IPS DF 4.7 (cell line): Measurements from ENCODE around the gene SLC25A26.
"Not testable (repeated sequence)": the region's sequence is repeated elsewhere in the genome, so short reads cannot be mapped to it uniquely, and the experiment has no call there.

ENCODE experiments used
- DNase-seq: peaks from one replicate; pipeline ENCODE4 v3.0.0-alpha.2; 2013; ENCODE audit warnings: low spot score; ENCODE audit errors: extremely low read depth

SLC25A26 gene

GRCh38 chr3:66406831-66407610 lies 186.2 kb downstream of the SLC25A26 start:
- no peak for DNase-seq

DNA sequence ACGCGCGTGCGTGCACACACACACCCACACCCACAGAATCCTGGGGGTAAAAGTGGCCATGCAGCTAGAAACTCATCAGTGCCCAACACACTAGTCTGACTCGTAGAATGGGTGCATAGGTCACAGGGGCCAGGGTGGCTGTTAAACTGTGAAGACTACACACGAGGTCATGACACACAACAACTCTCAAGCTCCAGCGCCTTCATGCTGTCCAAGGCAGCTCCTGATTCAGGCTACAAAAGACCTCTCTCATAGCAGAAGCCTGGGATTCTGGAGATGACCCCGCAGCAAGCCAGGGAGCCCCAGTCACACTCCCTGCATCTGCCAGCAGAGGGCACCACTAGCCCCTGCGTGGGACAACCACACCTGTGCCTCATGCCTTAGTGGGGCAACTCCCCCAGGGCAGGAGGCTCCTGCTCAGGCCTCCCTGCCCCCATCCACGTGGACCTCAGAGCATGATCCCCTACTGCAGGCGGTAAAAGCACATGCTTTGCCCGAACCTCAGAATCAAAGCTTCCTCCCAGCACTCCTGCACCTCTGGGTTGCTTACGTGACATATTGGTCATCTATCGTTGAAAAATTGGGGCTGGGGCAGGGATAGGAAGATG lies 186.9 kb downstream of the SLC25A26 start:
- peak; percentile 16 for DNase-seq

DNA sequence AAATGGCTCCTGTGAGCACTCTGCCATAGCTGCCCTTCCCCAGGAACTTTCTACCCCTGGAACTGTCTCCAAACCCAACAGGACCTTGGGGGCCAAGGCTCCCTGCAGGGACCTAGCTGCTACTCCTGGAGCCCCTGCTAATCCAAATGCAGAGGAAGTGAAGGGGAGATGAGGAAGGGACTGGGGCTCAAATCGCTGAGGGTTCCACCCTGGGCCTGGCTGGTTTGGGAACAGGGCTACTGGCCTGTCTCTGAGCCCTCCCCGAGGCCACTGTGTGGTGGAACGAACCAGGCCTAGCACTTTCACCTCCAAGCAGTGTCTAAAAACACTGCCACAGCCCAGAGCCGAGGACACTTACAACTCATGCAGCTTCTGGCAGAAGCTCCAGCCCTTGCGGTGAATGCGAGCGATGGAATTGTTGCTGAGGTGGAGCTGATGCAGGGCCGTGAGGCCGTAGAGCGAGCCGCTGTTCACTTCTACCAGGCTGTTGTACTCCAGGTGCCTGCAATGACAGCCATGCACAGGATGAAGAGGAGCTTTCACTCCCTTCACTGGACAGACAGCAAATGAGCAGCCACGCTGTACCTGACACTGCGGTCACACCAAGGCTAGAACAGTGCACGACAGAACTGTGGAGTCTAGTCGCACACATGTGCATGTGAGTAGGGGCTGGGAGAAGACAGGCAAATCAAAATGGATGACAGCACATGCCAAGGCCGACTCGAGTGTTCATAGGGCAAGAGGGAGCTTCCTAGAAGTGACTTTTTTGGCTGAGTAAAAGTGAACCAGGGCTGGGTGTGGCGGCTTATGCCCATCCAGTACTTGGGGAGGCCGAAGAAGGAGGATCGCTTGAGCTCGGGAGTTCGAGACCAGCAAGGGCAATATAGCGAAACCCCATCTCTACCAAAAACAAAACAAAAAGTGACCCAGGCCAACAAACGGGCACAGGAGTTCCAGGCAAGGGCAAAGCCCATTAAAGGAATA lies 189.3 kb downstream of the SLC25A26 start:
- no peak for DNase-seq

DNA sequence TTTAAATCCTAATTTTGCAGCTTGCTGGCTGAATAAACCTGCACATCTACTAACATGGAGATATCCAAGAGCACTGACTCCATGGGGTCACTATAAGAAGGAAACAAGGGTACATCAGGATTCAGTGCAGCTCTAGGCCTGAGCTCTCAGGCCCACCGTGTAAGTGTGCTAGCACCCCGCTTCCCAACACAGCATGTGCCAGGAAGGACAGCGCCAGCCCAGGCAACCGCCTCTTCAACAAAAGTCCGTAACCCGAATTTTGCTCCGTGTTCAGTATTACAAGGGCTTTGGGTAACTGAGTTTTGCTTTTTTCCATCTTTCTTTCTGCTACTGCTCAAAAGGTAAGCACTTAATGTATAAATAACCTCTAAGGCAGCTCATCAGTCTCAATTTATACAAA lies 190.2 kb downstream of the SLC25A26 start:
- no peak for DNase-seq

- no peak for DNase-seq
Measured at GRCh38 chr3:66411474-66411873, 190.7 kb downstream of the SLC25A26 start.

- DNase-seq = no peak
Measured at GRCh38 chr3:66411961-66412887, 191.4 kb downstream of the SLC25A26 start.

GRCh38 chr3:66413151-66413751 lies 192.4 kb downstream of the SLC25A26 start:
- DNase-seq = no peak

DNA sequence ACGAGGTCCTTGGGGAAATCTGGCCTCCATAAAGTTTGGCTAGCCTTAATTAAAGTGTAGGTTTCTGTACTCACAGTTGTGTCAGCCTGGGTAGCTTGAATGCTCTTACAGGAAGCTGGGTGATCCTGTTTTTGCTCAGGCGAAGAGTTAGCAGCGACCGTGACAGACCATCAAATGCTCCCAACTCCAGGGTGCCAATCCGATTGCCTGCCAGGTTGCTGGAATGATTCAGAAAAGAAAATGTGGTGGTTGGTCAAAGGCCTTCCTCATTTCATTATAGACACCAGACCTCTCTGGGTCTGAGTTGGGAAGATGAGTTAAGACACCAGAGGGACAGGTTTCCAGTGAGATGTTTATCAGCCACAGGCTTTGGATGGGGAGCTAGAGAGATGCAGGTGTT lies 194.0 kb downstream of the SLC25A26 start:
- no peak for DNase-seq

GRCh38 chr3:66415867-66416428 lies 195.1 kb downstream of the SLC25A26 start:
- no peak for DNase-seq

DNA sequence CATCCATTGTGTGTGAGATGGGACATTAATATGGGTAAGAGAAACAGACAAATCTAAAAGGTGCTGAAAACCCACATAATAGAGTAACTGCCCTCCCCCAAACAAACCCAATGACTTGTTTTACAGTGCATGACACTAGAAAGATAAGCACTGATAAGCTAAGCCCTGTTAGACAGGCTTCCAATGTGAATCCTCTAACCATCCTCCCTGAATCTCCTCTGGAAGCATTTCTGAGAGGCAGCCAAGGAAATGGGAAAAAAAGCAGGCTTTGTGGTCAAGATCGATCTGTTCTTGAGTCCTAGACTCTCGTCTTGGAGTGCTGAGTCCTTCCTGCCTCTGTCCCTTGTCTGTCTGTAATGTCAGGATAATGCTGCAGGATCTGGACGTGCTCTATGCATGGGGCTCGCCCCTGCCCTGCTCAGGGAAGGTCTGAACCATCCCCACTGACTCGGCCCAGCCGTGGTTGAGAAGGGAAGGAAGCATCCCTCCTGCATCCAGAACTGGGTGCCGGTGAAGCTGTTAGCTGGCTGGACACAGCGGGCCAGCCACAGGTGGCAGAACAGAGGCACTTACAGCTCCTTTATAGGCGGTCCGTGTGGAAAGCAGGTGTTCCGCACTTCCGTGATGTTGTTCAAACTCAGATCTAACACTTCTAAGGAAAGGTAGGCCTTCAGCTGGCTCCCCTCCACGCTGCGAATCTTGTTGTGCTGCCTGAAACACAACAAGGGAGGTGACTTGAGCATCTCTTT lies 195.9 kb downstream of the SLC25A26 start:
- no peak for DNase-seq

DNA sequence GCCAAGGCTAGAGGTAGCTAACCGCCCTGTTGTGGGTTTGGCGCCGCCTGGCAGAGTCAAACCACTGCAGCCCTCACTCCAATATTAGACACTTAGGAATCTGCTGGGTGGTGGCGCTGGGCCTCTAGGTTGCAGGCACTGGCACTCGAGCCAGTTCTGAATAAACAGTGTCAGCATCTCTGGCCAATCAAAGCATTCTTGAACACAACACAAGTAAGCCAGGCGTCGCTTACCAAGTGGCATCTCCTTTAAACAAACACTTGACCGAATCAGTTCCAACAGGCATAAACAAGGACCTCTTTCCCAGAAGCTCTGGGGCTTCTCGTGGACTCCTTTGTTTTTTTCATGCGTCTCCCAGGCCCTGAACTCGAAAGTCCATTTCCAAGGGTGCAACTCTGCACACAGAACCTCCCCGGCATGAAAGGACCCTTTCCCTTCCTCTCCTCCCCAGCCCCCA lies 197.7 kb downstream of the SLC25A26 start:
- DNase-seq = no peak

DNA sequence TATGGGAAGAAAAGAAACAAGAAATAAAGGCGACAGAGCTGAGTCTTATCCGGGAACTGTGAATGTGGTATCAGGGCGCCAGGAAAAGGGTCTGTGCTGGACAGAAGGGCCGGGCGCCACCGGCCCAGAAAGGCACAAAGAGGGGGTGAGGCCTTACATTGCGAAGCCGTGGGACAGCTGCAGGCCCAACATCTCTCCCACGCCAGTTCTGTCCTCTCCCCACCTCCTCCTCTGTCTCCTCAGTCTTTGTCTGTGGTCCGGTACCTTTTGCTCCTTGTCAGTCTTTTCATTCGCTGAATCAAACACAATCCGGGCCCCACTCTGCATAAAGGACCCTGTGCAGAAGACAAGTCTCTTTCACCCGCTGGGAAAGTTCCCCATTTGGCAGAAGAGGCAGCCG lies 198.2 kb downstream of the SLC25A26 start:
- no peak for DNase-seq

GRCh38 chr3:66421144-66421543 lies 200.3 kb downstream of the SLC25A26 start:
- DNase-seq = not testable (repeated sequence)

DNA sequence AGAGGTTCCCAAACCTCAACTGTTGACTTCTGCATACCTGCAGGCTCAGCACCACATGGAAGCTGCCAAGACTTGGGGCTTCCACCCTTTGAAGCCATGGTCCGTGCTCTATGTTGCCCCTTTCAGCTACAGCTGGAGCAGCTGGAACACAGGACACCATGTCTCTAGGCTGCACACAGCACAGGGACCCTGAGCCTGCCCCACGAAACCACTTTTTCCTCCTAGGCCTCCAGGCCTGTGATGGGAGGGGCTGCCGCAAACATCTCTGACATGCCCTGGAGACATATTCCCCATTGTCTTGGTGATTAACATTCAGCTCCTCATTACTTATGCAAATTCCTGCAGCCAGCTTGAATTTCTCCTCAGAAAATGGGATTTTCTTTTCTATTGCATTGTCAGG lies 201.1 kb downstream of the SLC25A26 start:
- DNase-seq = not testable (repeated sequence)

DNA sequence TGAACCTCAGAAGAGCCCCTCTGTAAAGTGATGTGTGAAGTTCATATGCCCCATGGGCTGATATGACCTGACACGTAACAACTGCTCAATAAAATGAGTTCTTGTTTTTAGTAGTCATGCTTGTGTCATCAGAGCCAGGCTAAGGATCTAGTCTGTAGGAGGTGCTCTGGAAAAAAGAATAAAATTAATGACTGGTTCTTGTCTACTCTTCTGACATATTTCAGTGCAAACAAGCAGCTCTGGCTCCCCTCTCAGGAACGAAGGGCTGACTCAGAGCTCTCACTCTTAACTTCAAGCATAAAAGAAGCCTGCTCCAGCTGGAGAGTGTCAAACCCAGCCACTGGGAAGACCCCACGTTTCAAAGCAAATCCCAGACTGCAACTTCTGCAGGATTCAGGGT lies 203.0 kb downstream of the SLC25A26 start:
- no peak for DNase-seq

GRCh38 chr3:66425032-66425431 lies 204.2 kb downstream of the SLC25A26 start:
- DNase-seq = no peak

DNA sequence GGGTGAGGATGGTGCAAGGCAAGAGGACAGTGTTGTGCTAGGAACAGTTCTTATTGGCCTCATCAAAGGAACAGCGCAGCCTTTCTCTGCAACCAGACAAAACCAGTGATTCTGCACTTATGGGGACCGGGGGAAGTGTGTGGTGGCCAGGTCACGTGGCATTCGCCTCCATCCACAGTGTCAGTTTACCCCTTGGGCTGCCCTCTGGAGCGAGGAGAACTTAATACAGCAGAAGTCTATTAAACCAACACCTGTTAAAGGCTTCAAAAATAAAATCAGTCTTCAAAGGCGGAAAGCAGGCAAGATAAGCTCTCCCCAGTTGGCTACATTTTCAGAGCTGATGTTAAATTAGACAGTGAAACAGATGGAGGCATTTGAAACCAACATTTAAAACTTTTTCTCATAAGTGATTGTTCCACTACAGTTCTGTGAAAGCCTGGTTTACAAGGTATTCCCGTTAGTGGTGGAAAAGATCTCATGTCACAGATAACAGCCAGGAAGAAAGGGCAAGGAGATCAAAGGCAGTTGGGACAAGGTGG lies 204.8 kb downstream of the SLC25A26 start:
- DNase-seq = no peak

DNA sequence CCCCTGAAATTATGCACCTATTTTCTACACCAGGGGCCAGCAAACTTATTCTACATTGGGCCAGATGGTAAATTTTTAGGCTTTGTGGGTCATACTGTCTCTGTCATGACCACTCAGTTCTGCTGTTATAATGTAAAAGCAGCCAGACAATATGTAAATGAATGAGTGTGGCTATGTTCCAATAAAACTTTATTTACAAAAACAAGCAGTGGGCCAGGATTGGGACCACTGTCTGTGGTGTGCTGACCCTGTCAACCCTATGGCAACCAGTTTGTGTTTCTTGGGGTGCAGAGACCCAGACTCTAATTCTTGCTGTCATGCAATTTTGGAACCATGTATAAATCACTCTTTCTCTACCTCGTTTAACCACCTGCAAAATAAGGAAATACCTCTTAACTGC lies 205.3 kb downstream of the SLC25A26 start:
- DNase-seq = no peak

- no peak for DNase-seq
Measured at GRCh38 chr3:66427352-66427751, 206.6 kb downstream of the SLC25A26 start.
